ENCODE measurements around the gene TBC1D28.
"Not testable (repeated sequence)": the region's sequence is repeated elsewhere in the genome, so short reads cannot be mapped to it uniquely, and the experiment has no call there.

DNA sequence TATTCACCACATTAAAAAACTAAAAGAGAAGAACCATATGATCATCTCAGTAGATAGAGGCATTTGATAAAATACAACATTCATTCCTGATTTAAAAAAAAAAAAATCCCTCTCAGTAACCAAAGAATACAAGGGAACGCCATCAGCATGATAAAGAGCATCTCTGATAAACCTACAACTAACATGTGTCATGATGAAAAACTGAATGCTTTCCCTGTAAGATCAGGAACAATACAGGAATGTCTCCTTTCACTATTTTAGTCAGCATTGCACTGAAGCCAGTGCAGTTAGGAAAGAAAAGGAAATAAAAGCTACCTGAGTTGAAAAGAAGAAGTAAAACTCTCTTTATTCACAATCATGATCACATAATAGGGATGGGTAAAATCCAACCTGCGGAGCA, 51.1 kb downstream of the TBC1D28 start:
- not testable (repeated sequence) for TF ChIP-seq OSR1 (CRISPR knock-in tag; IDR thresholded peaks at IDR 0.05); PPARA (CRISPR knock-in tag; IDR thresholded peaks at IDR 0.05; ENCODE audit: borderline replicate concordance); PATZ1 (CRISPR knock-in tag; IDR thresholded peaks at IDR 0.05; ENCODE audit: borderline replicate concordance); TSHZ2 (CRISPR knock-in tag; IDR thresholded peaks at IDR 0.05); ISL1 (CRISPR knock-in tag; IDR thresholded peaks at IDR 0.05); ARNTL (CRISPR knock-in tag; IDR thresholded peaks at IDR 0.05; ENCODE audit: borderline replicate concordance, low read depth); ZNF565 (CRISPR knock-in tag; conservative IDR thresholded peaks at IDR 0.05; ENCODE audit: low read depth); ESRRG (CRISPR knock-in tag; IDR thresholded peaks at IDR 0.05); ZFP30 (CRISPR knock-in tag; IDR thresholded peaks at IDR 0.05); SNAI2 (CRISPR knock-in tag; IDR thresholded peaks at IDR 0.05); TCF4 (CRISPR knock-in tag; IDR thresholded peaks at IDR 0.05; ENCODE audit: borderline replicate concordance)
- TF ChIP-seq, protein P1, sequence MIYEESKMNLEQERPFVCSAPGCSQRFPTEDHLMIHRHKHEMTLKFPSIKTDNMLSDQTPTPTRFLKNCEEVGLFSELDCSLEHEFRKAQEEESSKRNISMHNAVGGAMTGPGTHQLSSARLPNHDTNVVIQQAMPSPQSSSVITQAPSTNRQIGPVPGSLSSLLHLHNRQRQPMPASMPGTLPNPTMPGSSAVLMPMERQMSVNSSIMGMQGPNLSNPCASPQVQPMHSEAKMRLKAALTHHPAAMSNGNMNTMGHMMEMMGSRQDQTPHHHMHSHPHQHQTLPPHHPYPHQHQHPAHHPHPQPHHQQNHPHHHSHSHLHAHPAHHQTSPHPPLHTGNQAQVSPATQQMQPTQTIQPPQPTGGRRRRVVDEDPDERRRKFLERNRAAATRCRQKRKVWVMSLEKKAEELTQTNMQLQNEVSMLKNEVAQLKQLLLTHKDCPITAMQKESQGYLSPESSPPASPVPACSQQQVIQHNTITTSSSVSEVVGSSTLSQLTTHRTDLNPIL (CRISPR knock-in tag; IDR thresholded peaks at IDR 0.05; ENCODE audit: low read depth) = not testable (repeated sequence)

Data from SK-N-SH treated with all-trans-retinoic acid at 6 μM for 48 hours (cell line).